Bone marrow (tissue), 2 donors: Measurements from ENCODE around the gene TYW3.
"Not testable (repeated sequence)": the region's sequence is repeated elsewhere in the genome, so short reads cannot be mapped to it uniquely, and the experiment has no call there.

ENCODE experiments used
- DNase-seq, 2 donors: peaks; one replicate each; lab custom pipeline; 2025; lab: John Stamatoyannopoulos, UW

Gene TYW3

DNA sequence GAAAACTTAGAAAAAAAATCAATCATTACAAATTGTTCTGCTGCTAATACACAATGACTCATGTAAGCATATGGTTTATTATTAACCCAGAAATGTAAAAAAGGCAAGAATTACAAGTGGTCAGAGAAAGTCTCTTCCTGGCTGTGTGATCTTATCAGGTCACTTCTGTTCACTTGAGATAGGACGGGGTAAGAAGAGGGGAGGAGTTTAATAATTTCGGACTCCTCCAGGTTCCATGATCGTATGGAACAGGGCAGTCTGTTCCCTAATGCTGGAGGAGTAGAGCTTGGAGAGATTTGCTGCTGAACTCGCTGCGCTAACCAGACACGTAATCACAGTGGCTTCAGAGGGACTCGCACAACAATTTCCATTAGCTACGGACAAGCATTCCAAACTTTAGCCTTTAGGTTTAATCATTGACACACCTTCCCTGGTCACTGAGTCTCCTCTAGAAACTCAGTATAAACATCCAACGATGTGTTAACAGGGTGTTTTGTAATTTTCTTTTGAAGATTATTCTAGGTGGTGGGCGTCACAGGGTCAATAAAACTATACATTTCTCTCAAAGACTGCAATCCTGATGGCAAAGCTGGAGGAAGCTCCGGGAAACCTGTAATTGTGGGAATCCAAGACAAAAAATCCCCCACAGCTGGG lies 1.4 kb upstream of the TYW3 start:
- no peak for DNase-seq

DNA sequence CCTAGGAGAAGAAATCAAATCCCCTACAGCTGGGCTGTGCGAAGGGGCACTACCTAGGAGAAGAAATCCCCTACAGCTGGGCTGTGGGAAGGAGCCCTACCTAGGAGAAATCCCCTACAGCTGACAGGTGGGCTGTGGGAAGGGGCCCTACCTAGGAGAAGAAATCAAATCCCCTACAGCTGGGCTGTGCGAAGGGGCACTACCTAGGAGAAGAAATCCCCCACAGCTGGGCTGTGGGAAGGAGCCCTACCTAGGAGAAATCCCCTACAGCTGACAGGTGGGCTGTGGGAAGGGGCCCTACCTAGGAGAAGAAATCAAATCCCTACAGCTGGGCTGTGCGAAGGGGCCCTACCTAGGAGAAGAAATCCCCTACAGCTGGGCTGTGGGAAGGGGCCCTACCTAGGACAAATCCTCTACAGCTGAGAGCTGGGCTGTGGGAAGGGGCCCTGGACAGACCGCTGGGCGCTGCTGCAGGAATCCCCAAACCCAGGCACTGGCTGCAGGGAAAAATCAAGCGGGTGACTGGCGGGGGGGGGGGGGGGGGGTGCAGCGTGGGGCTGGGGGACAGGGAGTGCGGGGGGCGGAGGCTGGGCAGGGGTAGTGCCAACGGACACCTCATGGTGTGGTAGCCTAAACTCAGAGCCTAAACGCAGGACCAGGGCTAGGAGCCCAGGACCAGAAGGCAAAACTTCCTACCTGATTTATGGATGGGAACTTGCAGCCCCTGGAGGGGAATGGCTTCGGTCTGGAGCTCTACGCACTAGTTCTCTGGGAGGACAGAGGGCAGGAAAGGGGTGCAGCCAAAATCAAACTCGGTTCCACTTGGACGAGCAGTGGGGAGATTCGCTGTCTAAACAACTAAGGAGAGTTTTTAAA lies 643 bp upstream of the TYW3 start:
- DNase-seq = peak in 1 of 2 donors; percentile 23

- DNase-seq = peak in 1 of 2 donors; percentile 14
Observed at GRCh38 chr1:74733604-74734484, 892 bp downstream of the TYW3 start.

DNA sequence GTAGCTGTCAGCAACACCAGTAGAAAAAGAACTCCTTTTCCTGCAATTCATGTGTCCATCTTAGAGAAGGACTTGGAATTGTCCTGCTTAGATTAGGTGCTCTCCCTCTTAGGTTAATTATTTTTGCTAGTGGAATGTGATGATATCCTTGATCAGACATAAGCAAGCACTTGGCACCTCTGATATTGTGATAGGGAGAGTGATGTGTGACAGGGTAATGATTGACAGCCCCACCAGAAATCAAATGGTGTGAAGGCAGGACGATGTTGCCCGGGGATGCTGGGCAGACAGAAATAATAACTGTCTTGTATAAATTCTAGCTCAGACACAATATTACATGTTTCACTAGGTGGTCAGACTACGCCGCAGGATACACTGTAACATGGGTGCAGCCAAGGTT lies 4.4 kb downstream of the TYW3 start:
- no peak for DNase-seq

DNA sequence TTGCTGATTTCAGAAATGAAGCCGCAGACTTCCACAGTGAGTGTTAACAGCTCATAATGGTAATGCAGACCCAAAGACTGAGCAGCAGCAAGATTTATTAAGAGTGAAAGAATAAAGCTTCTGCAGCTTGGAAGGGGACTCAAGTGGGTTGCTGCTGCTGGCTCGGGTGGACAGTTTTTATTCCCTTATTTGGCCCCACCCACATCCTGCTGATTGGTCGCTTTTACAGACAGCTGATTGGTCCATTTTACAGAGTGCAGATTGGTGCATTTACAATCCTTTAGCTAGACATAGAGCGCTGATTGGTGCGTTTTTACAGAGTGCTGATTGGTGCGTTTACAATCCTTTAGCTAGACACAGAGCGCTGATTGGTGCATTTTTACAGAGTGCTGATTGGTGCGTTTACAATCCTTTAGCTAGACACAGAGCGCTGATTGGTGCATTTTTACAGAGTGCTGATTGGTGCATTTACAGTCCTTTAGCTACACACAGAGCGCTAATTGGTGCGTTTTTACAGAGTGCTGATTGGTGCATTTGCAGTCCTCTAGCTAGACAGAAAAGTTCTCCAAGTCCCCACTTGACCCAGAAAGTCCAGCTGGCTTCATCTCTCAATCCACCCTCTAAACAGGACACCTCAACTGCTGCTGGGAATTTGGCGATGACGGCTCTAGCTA lies 7.5 kb downstream of the TYW3 start:
- not testable (repeated sequence) for DNase-seq

DNA sequence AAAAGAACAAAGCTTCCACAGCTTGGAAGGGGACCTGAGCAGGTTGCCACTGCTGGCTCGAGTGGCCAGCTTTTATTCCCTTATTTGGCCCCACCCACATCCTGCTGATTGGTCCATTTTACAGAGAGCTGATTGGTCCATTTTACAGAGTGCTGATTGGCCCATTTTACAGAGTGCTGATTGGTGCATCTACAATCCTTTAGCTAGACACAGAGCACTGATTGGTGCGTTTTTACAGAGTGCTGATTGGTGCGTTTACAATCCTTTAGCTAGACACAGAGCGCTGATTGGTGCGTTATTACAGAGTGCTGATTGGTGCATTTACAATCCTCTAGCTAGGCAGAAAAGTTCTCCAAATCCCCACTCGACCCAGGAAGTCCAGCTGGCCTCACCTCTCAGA lies 12.3 kb downstream of the TYW3 start:
- not testable (repeated sequence) for DNase-seq

- DNase-seq = no peak
Observed at GRCh38 chr1:74748960-74749359, 16.0 kb downstream of the TYW3 start.

DNA sequence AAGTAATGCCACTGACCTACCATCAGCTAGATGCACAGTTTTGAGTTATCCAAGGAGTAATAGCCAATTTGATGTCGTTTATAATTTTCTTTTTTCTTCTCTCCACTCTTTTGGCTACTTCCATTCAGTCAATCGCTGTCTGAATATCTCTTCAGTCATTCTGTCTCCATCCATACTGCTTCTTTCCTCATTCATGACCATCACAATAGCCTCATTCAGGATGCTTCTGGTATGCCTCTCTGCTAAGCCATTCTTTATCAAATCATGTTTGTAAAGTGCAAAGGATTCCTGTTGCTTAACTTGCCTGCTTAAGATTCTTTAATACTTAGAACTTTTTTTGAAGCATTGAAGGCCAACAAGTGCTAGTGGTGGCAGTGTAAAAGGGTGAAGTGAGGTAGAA lies 20.2 kb downstream of the TYW3 start:
- no peak for DNase-seq

GRCh38 chr1:74755475-74755874 lies 22.5 kb downstream of the TYW3 start:
- DNase-seq = no peak

GRCh38 chr1:74756650-74757049 lies 23.7 kb downstream of the TYW3 start:
- not testable (repeated sequence) for DNase-seq

DNA sequence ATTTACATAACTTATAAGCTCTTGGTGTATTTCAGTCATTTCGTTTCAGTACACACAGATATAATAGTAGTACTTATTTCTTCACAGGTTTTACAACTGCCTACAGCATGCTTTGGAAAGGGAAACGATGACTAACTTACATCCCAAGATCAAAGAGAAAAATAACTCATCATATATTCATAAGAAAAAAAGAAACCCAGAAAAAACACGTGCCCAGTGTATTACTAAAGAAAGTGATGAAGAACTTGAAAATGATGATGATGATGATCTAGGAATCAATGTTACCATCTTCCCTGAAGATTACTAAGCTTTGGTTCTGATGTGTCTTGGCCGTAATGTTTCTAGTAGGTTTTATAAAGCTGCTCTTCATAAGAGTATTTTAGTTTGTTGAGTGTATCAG lies 30.9 kb downstream of the TYW3 start:
- DNase-seq = no peak

- DNase-seq = no peak
Observed at GRCh38 chr1:74766579-74766978, 33.6 kb downstream of the TYW3 start.

GRCh38 chr1:74767490-74767889 lies 34.5 kb downstream of the TYW3 start:
- DNase-seq = no peak

DNA sequence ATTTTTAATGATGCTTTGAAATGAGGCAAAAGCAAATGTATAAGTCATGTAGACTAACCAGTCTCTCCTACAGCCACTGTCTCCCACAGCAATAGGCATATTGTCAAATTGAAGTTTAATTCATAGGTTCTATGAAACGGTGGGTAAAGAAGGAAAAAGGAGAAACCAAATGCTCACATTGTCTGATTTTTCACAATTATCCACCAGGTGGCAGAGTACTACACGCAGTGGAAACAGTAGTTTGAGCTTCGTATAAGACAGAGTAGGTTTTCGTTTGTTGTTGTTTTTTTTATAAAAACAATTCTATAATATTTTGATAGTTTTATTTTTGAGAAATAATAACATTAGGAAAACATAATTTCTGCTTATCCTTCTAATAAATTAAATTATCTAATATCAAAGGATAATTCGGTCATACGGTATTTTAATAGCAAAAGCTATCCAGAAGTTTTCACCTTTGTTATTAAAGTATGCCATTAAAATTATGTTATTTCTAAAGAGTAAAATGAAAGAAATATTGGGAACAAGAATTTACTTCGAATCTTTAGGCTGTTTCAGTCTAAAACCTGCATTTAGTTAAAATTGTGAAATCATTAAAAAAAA lies 39.1 kb downstream of the TYW3 start:
- DNase-seq = peak in 1 of 2 donors; percentile 15

- DNase-seq = no peak
Observed at GRCh38 chr1:74772945-74773344, 40.0 kb downstream of the TYW3 start.

- no peak for DNase-seq
Observed at GRCh38 chr1:74773582-74773981, 40.6 kb downstream of the TYW3 start.

DNA sequence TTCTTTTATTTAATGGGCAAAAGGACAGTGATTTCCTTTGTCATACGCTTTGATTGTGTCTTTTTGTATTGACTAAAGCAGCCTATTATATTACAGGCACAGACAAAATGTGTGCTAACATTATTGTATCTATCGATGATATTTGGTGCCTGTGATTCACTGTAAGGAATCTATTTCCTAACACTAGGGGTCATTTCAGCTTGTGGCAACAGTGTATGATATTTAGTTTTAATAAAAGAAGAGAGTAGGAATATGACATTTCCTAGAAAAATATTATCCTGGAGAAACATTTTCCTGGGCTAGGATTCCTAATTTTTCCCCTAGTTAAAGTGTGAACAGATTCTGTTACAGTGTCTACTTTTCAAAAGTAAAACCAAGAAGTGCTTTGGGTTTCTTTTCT lies 42.8 kb downstream of the TYW3 start:
- DNase-seq = no peak

- no peak for DNase-seq
Observed at GRCh38 chr1:74777525-74777924, 44.6 kb downstream of the TYW3 start.

- no peak for DNase-seq
Observed at GRCh38 chr1:74779750-74780149, 46.8 kb downstream of the TYW3 start.

GRCh38 chr1:74780594-74780993 lies 47.6 kb downstream of the TYW3 start:
- DNase-seq = no peak

DNA sequence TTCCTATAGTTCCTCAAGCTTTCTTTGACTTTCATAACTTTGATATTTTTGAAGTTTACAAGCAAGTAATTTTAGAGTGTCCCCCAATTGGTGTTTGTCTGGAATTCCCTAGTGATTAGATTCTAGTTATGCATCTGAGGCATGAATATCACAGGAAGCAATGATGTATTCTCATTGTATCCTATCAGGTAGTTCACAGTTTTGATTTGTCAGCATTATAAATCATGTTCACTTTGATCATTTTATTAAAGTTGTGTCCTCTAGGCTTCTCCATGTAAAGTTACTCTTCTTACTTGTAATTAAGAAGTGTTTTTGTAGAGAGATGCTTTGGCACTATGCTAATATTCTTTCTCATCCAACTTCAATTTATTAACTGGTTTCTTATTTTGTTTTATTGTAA lies 53.0 kb downstream of the TYW3 start:
- no peak for DNase-seq

DNA sequence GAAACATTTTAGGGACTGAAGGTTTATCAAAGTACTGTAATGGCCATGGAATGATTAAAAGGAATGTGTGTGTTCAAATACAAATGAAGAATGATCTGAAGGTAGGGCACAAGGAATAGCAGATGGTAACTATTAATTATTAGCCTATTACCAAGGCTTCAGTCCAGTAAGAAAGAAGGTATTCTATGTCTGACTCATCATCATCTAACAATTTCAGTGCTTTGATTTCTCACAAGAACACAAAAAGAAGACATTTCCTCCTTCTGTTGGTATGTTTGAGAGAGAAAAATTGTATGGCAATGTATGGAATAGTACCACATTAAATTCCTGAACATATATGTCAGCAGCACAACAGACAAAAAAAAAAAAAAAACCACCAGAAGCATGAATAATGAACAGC lies 57.5 kb downstream of the TYW3 start:
- DNase-seq = no peak
